ENCODE measurements around the gene KRT76.

The KRT76 gene

GRCh38 chr12:52812749-52813148, 35.6 kb upstream of the KRT76 start:
- no peak for DNase-seq

- no peak for DNase-seq
Observed at GRCh38 chr12:52812073-52812400, 34.9 kb upstream of the KRT76 start.

- no peak for DNase-seq
Observed at GRCh38 chr12:52811191-52812072, 34.3 kb upstream of the KRT76 start.

- DNase-seq = no peak
Observed at GRCh38 chr12:52810554-52810953, 33.4 kb upstream of the KRT76 start.

- no peak for DNase-seq
Observed at GRCh38 chr12:52809166-52809565, 32.0 kb upstream of the KRT76 start.

DNA sequence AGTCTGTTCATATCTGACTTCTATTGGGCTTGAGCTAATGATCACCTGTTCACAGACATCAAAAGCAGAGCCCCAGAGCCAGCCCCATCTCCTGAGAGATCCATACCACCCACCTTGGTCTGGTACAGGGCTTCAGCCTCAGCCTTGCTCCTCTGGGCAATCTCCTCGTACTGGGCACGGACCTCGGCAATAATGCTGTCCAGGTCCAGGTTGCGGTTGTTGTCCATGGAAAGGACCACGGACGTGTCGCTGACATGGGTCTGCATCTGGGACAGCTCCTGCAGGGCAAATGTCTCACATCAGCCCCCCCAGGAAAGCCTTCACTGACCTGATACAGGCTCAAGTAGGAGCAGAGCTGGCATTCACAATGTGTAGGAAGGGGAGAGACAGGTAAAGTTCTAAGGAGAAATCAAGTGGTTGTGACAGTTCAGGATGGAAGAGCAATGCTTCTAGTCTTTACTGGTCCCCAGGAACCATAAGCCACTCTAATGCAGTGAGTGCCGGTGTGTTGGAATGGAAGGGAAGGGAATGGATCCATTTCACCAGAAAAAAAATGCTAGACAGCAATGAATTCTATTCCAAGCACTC, 31.5 kb upstream of the KRT76 start:
- no peak for DNase-seq

DNA sequence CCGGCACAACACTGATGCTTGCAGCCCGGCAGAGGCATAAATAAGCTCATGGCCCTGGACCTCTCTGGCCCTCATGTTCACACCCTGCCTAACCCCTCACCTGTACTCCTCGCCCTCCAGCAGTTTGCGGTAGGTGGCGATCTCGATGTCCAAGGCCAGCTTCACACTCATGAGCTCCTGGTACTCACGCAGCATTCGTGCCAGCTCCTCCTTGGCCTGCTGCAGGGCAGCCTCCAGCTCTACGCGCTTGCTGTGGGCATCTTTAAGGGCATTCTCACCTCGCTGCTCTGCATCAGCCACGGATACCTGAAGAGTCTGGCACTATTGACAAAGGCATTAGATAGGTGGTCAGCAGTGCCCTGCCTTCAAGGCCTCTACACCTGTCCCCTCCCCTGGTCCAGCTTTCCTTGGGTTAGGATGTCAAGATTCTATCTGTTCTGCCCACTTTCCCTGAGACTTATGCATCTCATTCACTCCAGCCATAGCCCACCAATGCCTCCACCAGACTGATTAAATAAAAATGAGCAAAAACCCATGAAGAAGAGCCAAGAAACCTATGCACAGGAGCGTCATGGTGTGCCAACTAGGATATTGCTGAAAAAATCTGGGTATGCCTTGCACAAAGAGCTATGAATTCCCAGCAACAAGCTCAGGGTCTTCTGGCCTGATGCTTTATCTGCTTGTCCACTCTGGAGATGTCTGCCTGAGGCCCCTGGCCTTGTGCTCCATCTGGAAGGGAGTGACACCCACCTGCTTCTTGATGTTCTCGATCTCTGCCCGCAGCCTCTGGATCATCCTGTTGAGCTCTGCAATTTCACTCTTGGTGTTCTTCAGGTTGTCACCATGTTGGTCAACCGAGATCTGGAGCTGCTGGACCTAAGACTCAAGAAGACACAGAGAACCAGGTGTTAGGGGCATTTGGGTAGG, 30.7 kb upstream of the KRT76 start:
- no peak for DNase-seq

DNA sequence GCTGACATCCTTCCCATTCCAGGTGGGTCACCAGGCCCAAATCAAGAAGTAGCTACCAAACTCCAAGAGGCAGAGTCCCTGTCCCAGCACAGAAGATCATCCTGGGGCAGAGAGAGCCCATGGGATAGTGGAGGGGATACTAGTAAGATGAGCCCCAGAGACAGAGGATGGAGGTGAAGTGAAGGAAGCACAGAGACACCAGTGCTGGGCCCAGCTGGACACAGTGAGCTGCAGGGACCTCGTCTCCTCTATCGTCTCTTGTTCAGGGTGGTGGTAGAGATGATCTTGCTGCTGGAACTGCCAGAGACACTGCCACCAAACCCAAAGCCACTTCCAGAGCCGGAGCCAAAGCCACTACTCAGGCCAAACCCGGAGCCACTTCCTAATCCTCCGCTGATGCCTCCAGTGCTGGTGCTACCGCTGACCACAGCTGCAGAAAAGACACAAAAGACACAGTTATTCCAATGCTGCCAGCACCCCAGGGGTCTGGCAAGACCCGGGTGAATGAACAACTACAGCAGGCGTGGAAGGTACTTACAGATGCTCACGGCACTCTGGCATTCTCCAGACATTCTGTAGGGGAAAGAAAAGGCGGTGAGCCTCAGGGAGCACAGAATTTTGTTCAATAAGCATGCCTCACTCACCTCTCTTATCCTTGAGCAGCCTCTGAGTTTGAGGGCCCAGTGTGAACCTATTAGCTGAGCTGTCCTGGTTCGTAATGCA, 29.8 kb upstream of the KRT76 start:
- DNase-seq = no peak

GRCh38 chr12:52806169-52806811, 29.1 kb upstream of the KRT76 start:
- no peak for DNase-seq

DNA sequence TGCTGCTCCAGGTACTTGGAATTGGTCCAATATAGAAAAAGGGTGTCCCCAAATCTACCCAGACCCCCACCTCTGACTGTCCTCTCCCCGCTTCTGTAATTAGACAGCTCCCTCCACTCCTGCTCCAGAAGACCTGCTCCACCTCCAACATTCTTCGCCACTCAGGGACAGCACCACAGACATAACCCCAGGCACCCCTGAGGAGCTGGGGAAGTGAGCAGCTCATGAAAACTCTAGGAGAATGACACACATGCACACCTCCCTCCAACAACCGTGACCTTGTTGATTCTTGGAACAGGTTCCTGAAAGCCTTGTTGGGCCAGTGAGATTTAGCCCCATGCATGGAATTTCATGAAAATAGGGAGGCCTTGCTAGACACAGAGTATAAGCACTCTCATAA, 28.6 kb upstream of the KRT76 start:
- DNase-seq = no peak

DNA sequence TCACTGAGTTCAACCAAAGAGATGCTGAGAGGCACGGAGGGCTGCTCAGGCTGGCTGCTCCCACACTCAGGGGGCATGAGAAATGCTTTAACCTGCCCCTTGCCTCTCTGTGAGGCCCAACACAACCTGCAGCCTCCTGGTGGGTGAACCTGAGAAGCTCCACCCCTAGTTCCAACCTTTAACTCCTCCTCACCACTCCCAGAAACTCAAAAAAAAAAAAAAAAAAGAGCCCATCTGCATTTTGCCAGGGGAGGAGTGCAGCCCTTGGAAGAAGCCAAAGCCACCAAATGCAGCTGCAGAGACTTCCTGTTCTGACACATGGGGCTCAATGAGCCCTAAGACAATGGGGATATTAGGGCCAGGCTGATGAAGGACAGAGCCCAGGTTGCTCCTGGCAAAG, 27.9 kb upstream of the KRT76 start:
- no peak for DNase-seq

DNA sequence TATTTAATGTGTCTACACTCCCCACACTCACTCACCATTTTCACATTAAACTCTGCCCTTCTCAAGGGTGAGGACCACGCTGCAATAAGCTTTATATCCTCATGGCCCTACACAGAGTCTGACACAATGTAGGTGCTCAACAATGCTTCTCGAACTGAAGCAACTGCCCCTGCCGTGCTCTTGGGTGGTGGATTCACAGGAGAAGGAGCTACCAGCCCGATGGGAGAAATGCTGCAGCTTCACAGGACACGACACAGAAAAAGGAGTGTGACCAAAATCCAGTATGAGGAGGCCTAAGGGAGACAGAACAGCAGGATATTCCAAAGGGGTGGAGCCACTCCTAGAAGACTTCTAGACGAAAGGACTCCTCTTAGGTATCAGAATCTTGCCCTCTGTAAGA, 25.3 kb upstream of the KRT76 start:
- DNase-seq = no peak

DNA sequence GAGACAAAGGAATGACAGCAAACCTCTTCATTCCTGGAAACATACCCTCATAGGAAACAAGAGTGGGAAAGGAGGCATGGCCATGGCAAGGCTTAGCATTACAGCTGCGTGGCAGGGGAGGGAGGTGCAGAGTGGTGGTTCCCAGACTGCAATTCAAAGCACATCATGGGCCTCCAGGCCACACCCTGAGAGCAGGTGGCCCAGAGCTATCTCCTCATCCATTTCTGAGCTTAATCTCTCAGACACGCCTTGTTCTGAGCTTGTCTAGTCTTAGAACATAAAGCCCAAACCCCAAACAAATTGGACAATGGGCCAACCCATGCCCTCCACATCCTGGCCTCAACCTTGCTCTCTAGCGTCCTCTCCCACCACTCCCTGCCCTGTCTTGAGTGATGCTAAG, 24.6 kb upstream of the KRT76 start:
- DNase-seq = no peak

DNA sequence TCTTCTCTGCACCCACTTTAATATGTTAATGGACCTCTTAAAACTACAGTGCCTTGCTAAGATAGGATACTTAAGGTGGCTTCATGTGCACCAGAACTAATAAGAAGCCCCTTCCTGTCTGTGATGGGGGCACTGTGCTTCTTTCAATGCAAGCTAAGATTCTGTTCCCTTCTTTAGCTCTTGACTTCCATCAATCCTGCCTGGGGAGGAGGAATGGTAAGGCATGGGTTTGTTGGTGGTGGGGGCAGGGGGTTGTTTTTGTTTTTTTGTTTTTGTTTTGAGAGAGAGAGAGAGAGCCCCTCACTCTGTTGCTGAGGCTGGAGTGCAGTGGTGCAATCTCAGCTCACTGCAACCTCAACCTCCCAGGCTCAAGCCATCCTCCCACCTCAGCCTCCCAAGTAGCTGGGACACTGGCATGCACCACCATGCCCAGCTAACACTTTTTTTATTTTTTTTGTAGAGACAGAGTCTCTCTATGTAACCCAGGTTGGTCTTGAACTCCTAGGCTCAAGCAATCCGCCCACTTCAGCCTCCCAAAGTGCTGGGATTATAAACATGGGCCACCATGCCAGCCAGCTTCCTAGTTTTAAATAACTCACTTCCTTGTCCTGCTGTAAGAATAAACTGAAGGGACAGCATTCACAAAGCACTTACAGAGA, 23.2 kb upstream of the KRT76 start:
- DNase-seq = no peak

DNA sequence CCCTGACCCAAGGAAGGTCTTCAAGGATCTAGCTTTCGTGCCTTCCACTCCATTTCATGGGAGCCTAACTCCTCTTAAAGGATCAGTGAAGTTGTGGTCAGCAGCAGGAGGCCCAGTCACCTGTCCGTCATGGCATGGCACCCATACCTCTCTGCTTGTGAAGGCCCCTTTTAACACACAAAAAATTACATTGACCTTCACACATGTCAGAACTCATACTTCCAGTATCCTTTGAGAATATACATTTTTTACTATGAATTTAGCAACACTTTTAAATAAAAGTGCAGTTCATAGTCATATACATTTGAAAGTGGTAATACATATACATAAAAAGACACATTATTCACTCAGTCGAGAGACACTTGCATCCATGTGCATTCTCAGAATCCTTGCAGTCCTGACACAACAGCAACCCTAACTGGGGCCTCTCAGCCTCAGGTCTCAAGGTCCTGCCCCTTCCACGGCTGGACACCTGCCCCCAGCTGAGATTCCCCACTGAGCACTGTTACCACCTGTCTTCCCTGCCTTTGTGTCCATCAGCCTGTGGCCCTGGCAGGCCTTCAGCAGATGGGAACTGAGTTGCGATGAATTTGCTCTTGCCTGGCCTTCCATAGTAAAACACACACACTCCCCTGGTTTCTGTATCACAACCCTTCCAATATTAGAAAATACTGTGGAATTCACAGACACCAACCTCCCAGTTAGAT, 22.5 kb upstream of the KRT76 start:
- no peak for DNase-seq

GRCh38 chr12:52798671-52799504, 21.7 kb upstream of the KRT76 start:
- no peak for DNase-seq

DNA sequence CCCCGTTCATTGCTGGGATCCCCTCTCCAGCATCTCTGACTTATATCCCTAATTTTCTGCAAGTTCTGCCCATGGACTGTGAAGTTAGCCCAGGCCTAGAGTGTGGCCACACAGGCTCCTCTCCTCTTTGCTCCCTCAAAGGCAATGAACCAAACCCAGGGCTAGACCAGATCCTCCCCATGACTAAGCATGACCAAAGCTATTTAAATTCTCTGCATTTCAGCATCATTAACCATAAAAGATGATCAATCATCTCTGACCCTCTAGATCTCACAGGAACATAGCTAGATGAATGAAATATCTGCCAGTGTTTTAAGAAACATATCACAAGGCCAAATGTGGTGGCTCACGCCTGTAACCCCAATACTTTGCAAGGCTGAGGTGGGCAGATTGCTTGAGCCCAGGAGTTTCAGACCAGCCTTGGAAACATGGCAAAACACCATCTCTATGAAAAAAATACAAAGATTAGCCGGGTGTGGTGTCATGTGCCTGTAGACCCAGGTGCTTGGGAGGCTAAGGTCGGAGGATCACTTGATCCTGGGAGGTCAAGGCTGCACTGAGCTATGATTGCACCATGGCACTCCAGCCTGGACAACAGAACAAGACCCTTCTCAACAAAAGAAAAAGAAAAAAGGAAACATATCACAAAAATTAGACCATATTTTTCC, 21.0 kb upstream of the KRT76 start:
- no peak for DNase-seq

DNA sequence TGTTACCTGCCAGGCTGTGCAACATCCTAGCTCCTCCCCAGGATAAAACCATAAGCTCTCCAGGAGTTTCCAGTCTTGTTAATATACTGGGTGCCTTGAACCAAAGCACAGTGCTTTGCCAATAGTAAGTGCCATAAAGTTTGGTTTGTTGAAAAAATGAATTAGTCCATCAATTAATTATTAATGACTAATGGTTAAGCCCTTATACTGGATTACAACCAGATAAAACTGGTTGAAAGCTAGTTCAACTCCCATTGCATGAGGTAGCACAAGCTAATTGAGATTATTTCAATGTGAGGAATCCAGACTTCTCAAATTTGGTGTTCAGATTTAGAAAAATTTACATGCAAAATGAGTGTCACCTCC, 20.4 kb upstream of the KRT76 start:
- no peak for DNase-seq

DNA sequence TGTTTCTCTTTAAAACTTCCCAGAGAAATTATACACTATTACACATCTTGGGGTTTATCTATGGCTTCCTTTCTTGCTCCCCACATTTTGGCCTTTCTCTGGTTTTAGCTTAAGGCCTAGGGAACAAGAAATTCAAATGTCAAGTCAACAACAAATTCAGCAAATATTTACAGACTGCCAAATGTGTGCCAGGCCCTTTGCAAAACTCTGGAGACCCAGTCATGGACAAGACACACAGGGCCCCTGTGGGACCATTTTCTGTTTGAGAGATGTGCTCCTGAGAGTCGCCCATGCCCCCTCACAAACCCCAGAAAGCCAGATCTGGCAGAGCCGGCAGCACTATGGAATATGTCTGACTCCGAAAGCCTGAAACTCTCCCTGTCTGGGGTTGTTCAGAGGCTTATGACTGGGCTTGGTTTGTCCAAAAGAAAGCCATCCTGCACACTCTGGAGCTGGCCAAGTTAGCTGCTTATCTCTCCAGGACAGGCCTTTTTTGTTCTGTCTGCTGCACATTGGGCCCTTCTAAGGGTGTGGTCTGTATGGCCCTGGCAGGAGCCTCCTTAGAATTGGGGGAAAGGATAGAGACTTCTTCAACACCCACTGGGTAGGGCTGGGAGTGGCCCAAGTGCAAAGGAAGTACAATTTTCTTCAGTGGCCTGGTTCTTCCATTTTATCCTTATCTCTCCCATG, 19.8 kb upstream of the KRT76 start:
- DNase-seq = no peak
